ENCODE results near the gene MORN4. TPM values are rescaled to one million over a fixed set of nuclear protein-coding genes. Genes with fewer than 3 reads are reported as not detected.
"Not testable (repeated sequence)": the region's sequence is repeated elsewhere in the genome, so short reads cannot be mapped to it uniquely, and the experiment has no call there.

Gene MORN4
- polyA plus RNA-seq, 2 donors, result 1.1 to 1.8 TPM

DNA sequence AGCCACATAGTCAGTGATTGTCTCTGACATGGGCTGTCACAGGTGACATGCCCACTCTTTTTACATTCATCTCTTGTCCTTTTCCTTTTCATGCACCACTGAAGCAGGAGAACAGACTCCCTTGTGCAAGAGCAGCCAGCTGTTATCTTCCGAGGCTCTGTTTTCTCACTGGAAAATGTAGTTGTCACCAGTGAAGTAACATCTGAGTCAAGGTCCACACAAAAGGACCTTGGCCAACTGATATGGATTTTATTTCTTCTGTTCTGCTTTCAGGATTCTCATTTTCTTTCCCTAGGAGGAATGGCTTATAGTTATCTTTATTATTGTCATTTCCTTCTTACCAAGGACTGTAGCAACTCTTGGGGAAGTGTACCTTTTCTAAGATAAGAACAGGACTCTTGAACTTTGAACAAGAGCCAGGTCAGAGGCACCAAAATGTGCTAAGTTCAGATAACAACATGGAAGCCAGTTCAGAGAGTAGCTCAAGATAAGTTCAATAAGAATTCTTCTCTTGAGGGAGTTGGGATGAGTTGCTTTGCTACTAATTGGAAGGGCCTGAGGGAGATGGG, 31.1 kb upstream of the MORN4 start:
- Histone ChIP-seq H3K27ac (ENCODE audit: low read depth in 2 of 2, low read length in 1 of 2) (no peak overlapping the region), H3K36me3 (ENCODE audit: control insufficient read depth in 2 of 2, insufficient read depth in 2 of 2, low read length in 1 of 2) (peaks cover 0 to 10% of the 10 kb centered on the region in 2 donors), H3K4me3 (ENCODE audit: low read depth in 1 of 2, low read length in 2 of 2) (no peak overlapping the region), H3K9me3 (ENCODE audit: control insufficient read depth in 2 of 2, insufficient read depth in 1 of 2, low read depth in 1 of 2, low read length in 1 of 2) (no peaks in the 10 kb centered on the region), H3K27me3 (ENCODE audit: control insufficient read depth in 1 of 2, insufficient read depth in 2 of 2, low read length in 2 of 2) (no peaks in the 10 kb centered on the region), H3K4me1 (ENCODE audit: control insufficient read depth in 2 of 2, insufficient read depth in 2 of 2, low read length in 1 of 2) (no peaks in the 10 kb centered on the region)
- WGBS, 2 donors, result 76 to 88% methylated on average over 1 of the region's 1 CpG

DNA sequence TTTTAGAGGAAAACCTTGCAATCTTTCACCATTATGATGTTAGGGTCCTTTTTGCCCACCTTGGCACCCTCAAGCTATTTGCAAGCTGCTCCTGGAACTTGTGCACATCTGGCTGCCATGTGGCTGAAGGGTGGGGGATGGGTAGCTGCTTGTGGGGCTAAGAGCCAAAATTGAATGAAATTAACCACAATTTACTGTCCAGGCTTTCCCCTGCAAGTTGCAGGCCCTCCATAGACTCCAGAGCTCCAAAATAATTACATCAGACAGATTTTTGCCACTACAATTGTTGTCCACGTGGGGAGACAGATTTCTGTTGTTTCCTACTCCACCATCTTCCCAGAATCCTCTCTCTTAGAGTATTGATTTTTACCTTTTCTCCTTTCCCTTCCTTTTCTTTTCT, 26.3 kb upstream of the MORN4 start:
- Histone ChIP-seq H3K4me1 (ENCODE audit: control insufficient read depth in 2 of 2, insufficient read depth in 2 of 2, low read length in 1 of 2) (no peaks in the 10 kb centered on the region), H3K27me3 (ENCODE audit: control insufficient read depth in 1 of 2, insufficient read depth in 2 of 2, low read length in 2 of 2) (no peaks in the 10 kb centered on the region), H3K27ac (ENCODE audit: low read depth in 2 of 2, low read length in 1 of 2) (no peak overlapping the region), H3K36me3 (ENCODE audit: control insufficient read depth in 2 of 2, insufficient read depth in 2 of 2, low read length in 1 of 2) (peaks cover 6% of the 10 kb centered on the region in 2 donors), H3K4me3 (ENCODE audit: low read depth in 1 of 2, low read length in 2 of 2) (no peak overlapping the region), H3K9me3 (ENCODE audit: control insufficient read depth in 2 of 2, insufficient read depth in 1 of 2, low read depth in 1 of 2, low read length in 1 of 2) (no peaks in the 10 kb centered on the region)
- WGBS, 2 donors, result 60 to 76% methylated on average over 1 of the region's 1 CpG

DNA sequence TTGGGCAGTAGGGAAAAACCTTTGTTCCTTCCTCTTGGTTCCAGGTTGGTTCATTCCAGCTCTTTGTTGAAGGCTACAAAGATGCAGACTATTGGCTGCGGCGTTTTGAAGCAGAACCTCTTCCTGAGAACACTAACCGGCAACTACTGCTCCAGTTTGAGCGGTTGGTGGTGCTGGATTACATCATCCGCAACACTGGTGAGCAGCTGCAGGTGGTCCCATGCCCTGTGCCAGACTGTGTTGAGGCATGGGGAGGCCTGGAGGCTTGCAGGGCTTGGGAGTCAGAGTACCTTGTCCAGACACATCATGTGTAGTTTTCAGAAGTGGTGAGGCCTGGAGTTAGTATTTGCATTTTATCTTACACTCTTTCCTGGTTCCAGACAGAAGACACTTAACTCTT, 23.5 kb upstream of the MORN4 start:
- Histone ChIP-seq H3K4me1 (ENCODE audit: control insufficient read depth in 2 of 2, insufficient read depth in 2 of 2, low read length in 1 of 2) (no peaks in the 10 kb centered on the region), H3K27ac (ENCODE audit: low read depth in 2 of 2, low read length in 1 of 2) (no peak overlapping the region), H3K4me3 (ENCODE audit: low read depth in 1 of 2, low read length in 2 of 2) (no peak overlapping the region), H3K27me3 (ENCODE audit: control insufficient read depth in 1 of 2, insufficient read depth in 2 of 2, low read length in 2 of 2) (no peaks in the 10 kb centered on the region), H3K36me3 (ENCODE audit: control insufficient read depth in 2 of 2, insufficient read depth in 2 of 2, low read length in 1 of 2) (peaks cover 6 to 10% of the 10 kb centered on the region in 2 donors), H3K9me3 (ENCODE audit: control insufficient read depth in 2 of 2, insufficient read depth in 1 of 2, low read depth in 1 of 2, low read length in 1 of 2) (no peaks in the 10 kb centered on the region)
- WGBS, 2 donors, result 95 to 96% methylated on average over 5 of the region's 5 CpGs

DNA sequence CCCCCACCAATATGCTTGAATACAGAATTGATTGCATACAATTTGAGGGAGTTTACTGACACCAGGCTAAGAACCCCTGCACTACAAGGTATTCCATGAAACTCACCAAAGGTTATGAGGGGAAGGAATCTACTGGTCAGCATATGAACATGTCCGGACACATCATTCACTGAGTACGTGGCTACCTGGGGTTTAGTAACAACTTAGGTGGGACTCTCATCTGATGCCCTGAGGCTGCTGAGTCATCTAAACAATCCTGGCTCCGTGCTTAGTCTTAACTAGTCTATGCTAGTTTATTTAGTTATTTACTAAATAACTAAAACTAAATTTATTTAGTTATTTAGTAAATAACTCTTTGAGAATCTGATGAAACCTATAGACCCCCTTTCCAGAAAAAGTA, 18.5 kb upstream of the MORN4 start:
- WGBS, 2 donors, result 66 to 71% methylated on average over 3 of the region's 3 CpGs
- no peaks in the 10 kb centered on the region for H3K4me1 ChIP-seq (ENCODE audit: control insufficient read depth in 2 of 2, insufficient read depth in 2 of 2, low read length in 1 of 2)
- no peak overlapping the region for H3K4me3 ChIP-seq (ENCODE audit: low read depth in 1 of 2, low read length in 2 of 2)
- no peaks in the 10 kb centered on the region for H3K9me3 ChIP-seq (ENCODE audit: control insufficient read depth in 2 of 2, insufficient read depth in 1 of 2, low read depth in 1 of 2, low read length in 1 of 2)
- H3K27ac ChIP-seq (ENCODE audit: low read depth in 2 of 2, low read length in 1 of 2), result peak overlapping the region in 1 of 2 donors; percentile 9
- H3K27me3 ChIP-seq (ENCODE audit: control insufficient read depth in 1 of 2, insufficient read depth in 2 of 2, low read length in 2 of 2), result no peaks in the 10 kb centered on the region
- H3K36me3 ChIP-seq (ENCODE audit: control insufficient read depth in 2 of 2, insufficient read depth in 2 of 2, low read length in 1 of 2), result peaks cover 8 to 12% of the 10 kb centered on the region in 2 donors

DNA sequence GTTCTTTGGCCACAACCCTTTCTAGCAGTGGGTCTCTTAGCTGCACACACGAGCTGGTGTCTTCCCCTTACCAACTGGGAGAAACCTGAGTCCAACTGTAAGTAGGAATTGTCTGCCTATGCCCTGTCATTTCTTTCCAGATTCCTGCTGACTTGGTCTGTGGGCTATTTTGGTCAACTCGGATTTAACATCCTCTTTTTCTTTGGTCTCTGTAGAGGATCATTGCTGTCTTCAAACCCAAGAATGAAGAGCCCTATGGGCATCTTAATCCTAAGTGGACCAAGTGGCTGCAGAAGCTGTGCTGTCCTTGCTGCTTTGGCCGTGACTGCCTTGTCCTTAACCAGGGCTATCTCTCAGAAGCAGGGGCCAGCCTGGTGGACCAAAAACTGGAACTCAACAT, 17.4 kb upstream of the MORN4 start:
- peaks cover 5 to 7% of the 10 kb centered on the region in 2 donors for H3K36me3 ChIP-seq (ENCODE audit: control insufficient read depth in 2 of 2, insufficient read depth in 2 of 2, low read length in 1 of 2)
- no peaks in the 10 kb centered on the region for H3K27me3 ChIP-seq (ENCODE audit: control insufficient read depth in 1 of 2, insufficient read depth in 2 of 2, low read length in 2 of 2)
- H3K27ac ChIP-seq (ENCODE audit: low read depth in 2 of 2, low read length in 1 of 2), result peak overlapping the region in 1 of 2 donors; percentile 16
- H3K4me1 ChIP-seq (ENCODE audit: control insufficient read depth in 2 of 2, insufficient read depth in 2 of 2, low read length in 1 of 2), result no peaks in the 10 kb centered on the region
- no peaks in the 10 kb centered on the region for H3K9me3 ChIP-seq (ENCODE audit: control insufficient read depth in 2 of 2, insufficient read depth in 1 of 2, low read depth in 1 of 2, low read length in 1 of 2)
- 86 to 90% methylated on average over 3 of the region's 3 CpGs for WGBS, 2 donors
- no peak overlapping the region for H3K4me3 ChIP-seq (ENCODE audit: low read depth in 1 of 2, low read length in 2 of 2)

DNA sequence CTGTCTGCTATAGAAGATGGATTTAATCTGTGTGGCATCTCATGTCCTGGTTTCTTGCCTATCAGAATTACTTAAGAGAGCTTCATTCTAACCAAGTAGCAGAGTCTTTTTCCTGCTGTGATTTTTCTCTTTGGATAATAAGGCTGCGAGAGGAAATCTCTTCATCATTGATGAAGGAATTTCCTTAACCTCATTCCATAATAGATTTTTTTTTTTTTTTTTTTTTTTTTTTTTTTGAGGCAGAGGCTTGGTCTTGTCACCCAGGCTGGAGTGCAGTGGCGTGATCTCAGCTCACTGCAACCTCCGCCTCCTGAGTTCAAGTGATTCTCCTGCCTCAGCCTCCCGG, 16.1 kb upstream of the MORN4 start:
- not testable (repeated sequence) for H3K9me3 ChIP-seq (ENCODE audit: control insufficient read depth in 2 of 2, insufficient read depth in 1 of 2, low read depth in 1 of 2, low read length in 1 of 2); H3K36me3 ChIP-seq (ENCODE audit: control insufficient read depth in 2 of 2, insufficient read depth in 2 of 2, low read length in 1 of 2); H3K27ac ChIP-seq (ENCODE audit: low read depth in 2 of 2, low read length in 1 of 2); H3K27me3 ChIP-seq (ENCODE audit: control insufficient read depth in 1 of 2, insufficient read depth in 2 of 2, low read length in 2 of 2); H3K4me3 ChIP-seq (ENCODE audit: low read depth in 1 of 2, low read length in 2 of 2); H3K4me1 ChIP-seq (ENCODE audit: control insufficient read depth in 2 of 2, insufficient read depth in 2 of 2, low read length in 1 of 2)
- 97 to 98% methylated on average over 3 to 4 of the region's 4 CpGs for WGBS, 2 donors

DNA sequence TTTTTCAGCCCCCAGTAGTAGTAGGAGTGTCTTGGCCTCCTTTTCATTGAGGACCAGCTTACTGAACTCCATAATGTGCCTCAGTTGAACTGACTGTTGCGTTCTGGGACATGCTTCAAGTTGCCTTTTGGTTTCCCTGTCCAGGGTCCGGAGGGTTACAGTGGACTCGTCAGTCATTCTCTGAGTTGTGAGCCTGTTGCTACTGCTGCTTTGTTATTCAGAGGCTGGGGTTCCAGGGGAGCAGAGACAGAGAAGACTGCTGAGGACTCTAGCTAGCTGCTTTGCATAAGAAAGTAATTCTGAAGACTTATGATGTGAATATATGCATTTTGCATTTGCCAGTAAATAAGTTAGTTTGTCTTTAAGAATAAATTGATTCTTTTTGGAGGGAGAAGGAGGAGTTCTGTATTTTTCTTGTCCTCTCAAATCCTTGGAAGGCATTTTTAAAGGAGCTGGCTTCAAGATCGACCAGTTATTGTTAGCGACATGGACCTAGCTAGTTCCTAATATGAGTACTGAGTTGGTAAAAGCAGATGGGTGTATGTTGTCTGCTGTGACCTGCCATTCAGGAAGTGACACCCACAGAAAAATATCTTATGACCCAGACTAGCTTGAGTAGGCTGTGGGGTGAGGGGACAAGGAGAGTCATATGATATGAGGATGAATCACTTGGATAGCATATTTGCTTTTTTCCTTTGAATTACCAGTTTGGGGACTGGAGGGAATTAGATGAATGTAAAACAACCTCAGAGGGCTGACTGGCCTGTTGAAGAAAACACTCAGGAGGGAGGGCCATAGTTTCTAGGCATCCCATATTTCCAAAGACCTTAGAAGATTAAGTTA, 15.5 kb upstream of the MORN4 start:
- H3K27ac ChIP-seq (ENCODE audit: low read depth in 2 of 2, low read length in 1 of 2), result peak overlapping the region; percentile 67 to 85
- H3K36me3 ChIP-seq (ENCODE audit: control insufficient read depth in 2 of 2, insufficient read depth in 2 of 2, low read length in 1 of 2), result peaks cover 5 to 9% of the 10 kb centered on the region in 2 donors
- H3K27me3 ChIP-seq (ENCODE audit: control insufficient read depth in 1 of 2, insufficient read depth in 2 of 2, low read length in 2 of 2), result no peaks in the 10 kb centered on the region
- WGBS, 2 donors, result 70 to 71% methylated on average over 5 of the region's 5 CpGs
- no peaks in the 10 kb centered on the region for H3K4me1 ChIP-seq (ENCODE audit: control insufficient read depth in 2 of 2, insufficient read depth in 2 of 2, low read length in 1 of 2)
- no peak overlapping the region for H3K4me3 ChIP-seq (ENCODE audit: low read depth in 1 of 2, low read length in 2 of 2)
- no peaks in the 10 kb centered on the region for H3K9me3 ChIP-seq (ENCODE audit: control insufficient read depth in 2 of 2, insufficient read depth in 1 of 2, low read depth in 1 of 2, low read length in 1 of 2)

DNA sequence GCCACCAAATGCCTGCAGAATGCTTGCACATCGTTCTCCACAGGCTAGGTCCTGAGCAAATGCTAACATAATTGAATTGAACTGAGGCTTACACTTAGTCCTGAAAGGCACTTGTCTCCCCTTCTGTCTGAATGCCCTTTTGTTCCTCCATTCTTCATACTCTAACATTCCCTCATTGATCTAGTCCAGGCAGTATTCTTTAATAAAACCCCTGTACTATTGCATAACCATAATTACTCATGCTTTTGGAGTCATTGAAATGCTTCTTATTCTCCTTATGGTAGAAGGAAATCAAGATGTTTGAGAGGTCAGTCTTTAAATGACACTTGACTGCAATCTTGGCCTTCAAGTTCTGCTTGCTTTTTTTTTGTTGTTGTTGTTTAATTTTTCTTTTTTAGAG, 14.3 kb upstream of the MORN4 start:
- WGBS, 2 donors, result 70 to 84% methylated on average over 1 of the region's 1 CpG
- H3K4me3 ChIP-seq (ENCODE audit: low read depth in 1 of 2, low read length in 2 of 2), result no peak overlapping the region
- no peaks in the 10 kb centered on the region for H3K9me3 ChIP-seq (ENCODE audit: control insufficient read depth in 2 of 2, insufficient read depth in 1 of 2, low read depth in 1 of 2, low read length in 1 of 2)
- peak overlapping the region; percentile 45 to 52 for H3K27ac ChIP-seq (ENCODE audit: low read depth in 2 of 2, low read length in 1 of 2)
- H3K4me1 ChIP-seq (ENCODE audit: control insufficient read depth in 2 of 2, insufficient read depth in 2 of 2, low read length in 1 of 2), result no peaks in the 10 kb centered on the region
- H3K27me3 ChIP-seq (ENCODE audit: control insufficient read depth in 1 of 2, insufficient read depth in 2 of 2, low read length in 2 of 2), result no peaks in the 10 kb centered on the region
- H3K36me3 ChIP-seq (ENCODE audit: control insufficient read depth in 2 of 2, insufficient read depth in 2 of 2, low read length in 1 of 2), result peaks cover 5% of the 10 kb centered on the region in 2 donors

DNA sequence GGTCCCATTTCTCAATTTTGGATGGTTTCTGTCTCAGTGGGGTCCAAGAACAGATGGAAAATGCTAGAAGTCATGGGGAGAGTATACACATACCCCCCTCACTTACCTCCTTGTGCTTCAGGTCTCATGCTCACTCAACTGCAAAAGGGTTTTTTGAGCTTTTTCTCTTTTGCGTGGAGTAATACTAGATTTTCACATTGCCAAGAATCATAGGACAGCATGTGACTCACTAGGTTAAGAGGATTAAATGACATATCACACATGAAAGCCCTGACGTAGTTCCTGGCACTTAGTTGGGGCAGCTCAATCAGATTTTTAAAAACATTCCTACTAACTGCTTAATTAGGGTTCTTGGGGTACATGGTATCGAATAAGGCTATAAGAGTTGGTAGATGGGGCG, 11.6 kb upstream of the MORN4 start:
- 85 to 86% methylated on average over 4 of the region's 4 CpGs for WGBS, 2 donors
- H3K27me3 ChIP-seq (ENCODE audit: control insufficient read depth in 1 of 2, insufficient read depth in 2 of 2, low read length in 2 of 2), result no peaks in the 10 kb centered on the region
- H3K4me1 ChIP-seq (ENCODE audit: control insufficient read depth in 2 of 2, insufficient read depth in 2 of 2, low read length in 1 of 2), result no peaks in the 10 kb centered on the region
- no peak overlapping the region for H3K27ac ChIP-seq (ENCODE audit: low read depth in 2 of 2, low read length in 1 of 2)
- peaks cover 0 to 2% of the 10 kb centered on the region in 2 donors for H3K9me3 ChIP-seq (ENCODE audit: control insufficient read depth in 2 of 2, insufficient read depth in 1 of 2, low read depth in 1 of 2, low read length in 1 of 2)
- no peak overlapping the region for H3K4me3 ChIP-seq (ENCODE audit: low read depth in 1 of 2, low read length in 2 of 2)
- H3K36me3 ChIP-seq (ENCODE audit: control insufficient read depth in 2 of 2, insufficient read depth in 2 of 2, low read length in 1 of 2), result peaks cover 0 to 2% of the 10 kb centered on the region in 2 donors
